ENCODE measurements around the gene ZNF536. TPM values are rescaled to one million over a fixed set of nuclear protein-coding genes. Genes with fewer than 3 reads are reported as not detected.
"Not testable (repeated sequence)": the region's sequence is repeated elsewhere in the genome, so short reads cannot be mapped to it uniquely, and the experiment has no call there.

ZNF536 gene
- total and polyA plus RNA-seq, 9 donors, result 1.9 to 7.0 (median 2.9) TPM

DNA sequence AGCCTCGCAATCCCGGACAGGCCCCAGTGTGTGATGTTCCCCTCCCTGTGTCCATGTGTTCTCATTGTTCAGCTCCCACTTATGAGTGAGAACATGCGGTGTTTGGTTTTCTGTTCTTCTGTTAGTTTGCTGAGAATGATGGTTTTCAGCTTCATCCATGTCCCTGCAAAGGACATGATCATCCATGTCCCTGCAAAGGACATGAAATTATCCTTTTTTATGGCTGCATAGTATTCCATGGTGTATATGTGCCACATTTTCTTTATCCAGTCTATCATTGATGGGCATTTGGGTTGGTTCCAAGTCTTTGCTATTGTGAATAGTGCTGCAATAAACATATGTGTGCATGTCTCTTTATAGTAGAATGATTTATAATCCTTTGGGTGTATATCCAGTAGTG is 26.4 kb downstream of the ZNF536 start:
- not testable (repeated sequence) for H3K9me3 ChIP-seq (replicated peaks; ENCODE audit: control insufficient read depth, low read depth, low read length); H3K4me1 ChIP-seq (ENCODE audit: control insufficient read depth, insufficient read depth, low read length); H3K27me3 ChIP-seq (ENCODE audit: control insufficient read depth, insufficient read depth, low read length); H3K27ac ChIP-seq (ENCODE audit: low read length); H3K4me3 ChIP-seq (ENCODE audit: low read length); H3K36me3 ChIP-seq (ENCODE audit: control insufficient read depth, insufficient read depth, low read length); DNase-seq
- WGBS (ENCODE audit: insufficient coverage), result no CpG with 5 or more reads among the region's 3 CpGs

- H3K4me1 ChIP-seq (ENCODE audit: control insufficient read depth, insufficient read depth, low read length), result peaks cover 7% of the 10 kb centered on the region
- no peaks in the 10 kb centered on the region for H3K9me3 ChIP-seq (replicated peaks; ENCODE audit: control insufficient read depth, low read depth, low read length)
- no peak overlapping the region for H3K27ac ChIP-seq (ENCODE audit: low read length)
- no peak for DNase-seq
- no peaks in the 10 kb centered on the region for H3K36me3 ChIP-seq (ENCODE audit: control insufficient read depth, insufficient read depth, low read length)
- WGBS (ENCODE audit: insufficient coverage), result 100% methylated on average over 2 of the region's 4 CpGs
- peaks cover 3% of the 10 kb centered on the region for H3K27me3 ChIP-seq (ENCODE audit: control insufficient read depth, insufficient read depth, low read length)
- no peak overlapping the region for H3K4me3 ChIP-seq (ENCODE audit: low read length)
These were observed 29.8 kb downstream of the ZNF536 start for GRCh38 chr19:30401956-30402355.

GRCh38 chr19:30402436-30403202 is 30.4 kb downstream of the ZNF536 start:
- peaks cover 7% of the 10 kb centered on the region for H3K4me1 ChIP-seq (ENCODE audit: control insufficient read depth, insufficient read depth, low read length)
- H3K9me3 ChIP-seq (replicated peaks; ENCODE audit: control insufficient read depth, low read depth, low read length), result no peaks in the 10 kb centered on the region
- peaks cover 3% of the 10 kb centered on the region for H3K27me3 ChIP-seq (ENCODE audit: control insufficient read depth, insufficient read depth, low read length)
- H3K4me3 ChIP-seq (ENCODE audit: low read length), result no peak overlapping the region
- 52% methylated on average over 5 of the region's 15 CpGs for WGBS (ENCODE audit: insufficient coverage)
- no peak overlapping the region for H3K27ac ChIP-seq (ENCODE audit: low read length)
- DNase-seq, result no peak
- no peaks in the 10 kb centered on the region for H3K36me3 ChIP-seq (ENCODE audit: control insufficient read depth, insufficient read depth, low read length)

- Histone ChIP-seq H3K4me3 (ENCODE audit: low read length) (no peak overlapping the region), H3K4me1 (ENCODE audit: control insufficient read depth, insufficient read depth, low read length) (peaks cover 7% of the 10 kb centered on the region), H3K27me3 (ENCODE audit: control insufficient read depth, insufficient read depth, low read length) (peaks cover 4% of the 10 kb centered on the region), H3K36me3 (ENCODE audit: control insufficient read depth, insufficient read depth, low read length) (no peaks in the 10 kb centered on the region), H3K27ac (ENCODE audit: low read length) (no peak overlapping the region), H3K9me3 (replicated peaks; ENCODE audit: control insufficient read depth, low read depth, low read length) (no peaks in the 10 kb centered on the region)
- peak; percentile 20 for DNase-seq
- 54% methylated on average over 3 of the region's 12 CpGs for WGBS (ENCODE audit: insufficient coverage)
These were observed 31.2 kb downstream of the ZNF536 start for GRCh38 chr19:30403203-30403985.

- H3K4me1 ChIP-seq (ENCODE audit: control insufficient read depth, insufficient read depth, low read length), result peaks cover 7% of the 10 kb centered on the region
- peaks cover 4% of the 10 kb centered on the region for H3K27me3 ChIP-seq (ENCODE audit: control insufficient read depth, insufficient read depth, low read length)
- H3K4me3 ChIP-seq (ENCODE audit: low read length), result no peak overlapping the region
- H3K9me3 ChIP-seq (replicated peaks; ENCODE audit: control insufficient read depth, low read depth, low read length), result no peaks in the 10 kb centered on the region
- 56% methylated on average over 12 of the region's 13 CpGs for WGBS (ENCODE audit: insufficient coverage)
- H3K27ac ChIP-seq (ENCODE audit: low read length), result no peak overlapping the region
- H3K36me3 ChIP-seq (ENCODE audit: control insufficient read depth, insufficient read depth, low read length), result no peaks in the 10 kb centered on the region
- DNase-seq, result peak; percentile 16
These were observed 34.3 kb downstream of the ZNF536 start for GRCh38 chr19:30406220-30407067.

- H3K27me3 ChIP-seq (ENCODE audit: control insufficient read depth, insufficient read depth, low read length), result peaks cover 4% of the 10 kb centered on the region
- no peak overlapping the region for H3K27ac ChIP-seq (ENCODE audit: low read length)
- H3K4me3 ChIP-seq (ENCODE audit: low read length), result no peak overlapping the region
- no peaks in the 10 kb centered on the region for H3K36me3 ChIP-seq (ENCODE audit: control insufficient read depth, insufficient read depth, low read length)
- WGBS (ENCODE audit: insufficient coverage), result 65% methylated on average over 2 of the region's 8 CpGs
- no peak for DNase-seq
- no peaks in the 10 kb centered on the region for H3K9me3 ChIP-seq (replicated peaks; ENCODE audit: control insufficient read depth, low read depth, low read length)
- peaks cover 7% of the 10 kb centered on the region for H3K4me1 ChIP-seq (ENCODE audit: control insufficient read depth, insufficient read depth, low read length)
These were observed 35.0 kb downstream of the ZNF536 start for GRCh38 chr19:30407068-30407709.

DNA sequence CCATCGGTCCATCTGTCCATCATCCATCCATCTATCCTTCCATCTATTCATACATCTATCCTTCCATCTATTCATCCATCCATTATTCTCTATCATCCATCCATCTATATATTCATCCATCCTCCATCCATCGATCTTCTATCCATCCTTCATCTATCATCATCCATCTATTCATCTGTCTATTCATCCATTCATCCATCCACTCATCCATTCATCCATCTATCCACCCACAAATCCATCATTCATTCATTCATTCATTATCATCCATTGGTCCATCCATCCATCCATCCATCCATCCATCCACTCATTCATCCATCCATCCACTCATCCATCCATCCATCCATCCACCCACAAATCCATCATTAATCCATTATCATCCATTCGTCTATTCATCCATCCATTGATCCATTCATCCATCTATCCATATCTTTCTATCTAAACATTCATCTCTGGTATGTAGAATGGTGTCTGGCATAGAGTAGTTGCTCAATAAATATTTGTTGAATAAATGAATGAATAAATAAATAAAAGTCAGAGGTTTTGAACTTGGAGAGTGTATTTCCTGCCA is 36.6 kb downstream of the ZNF536 start:
- no peak for DNase-seq
- H3K4me3 ChIP-seq (ENCODE audit: low read length), result no peak overlapping the region
- H3K9me3 ChIP-seq (replicated peaks; ENCODE audit: control insufficient read depth, low read depth, low read length), result no peaks in the 10 kb centered on the region
- WGBS (ENCODE audit: insufficient coverage), result 85% methylated on average over 2 of the region's 3 CpGs
- no peaks in the 10 kb centered on the region for H3K36me3 ChIP-seq (ENCODE audit: control insufficient read depth, insufficient read depth, low read length)
- no peak overlapping the region for H3K27ac ChIP-seq (ENCODE audit: low read length)
- peaks cover 4% of the 10 kb centered on the region for H3K27me3 ChIP-seq (ENCODE audit: control insufficient read depth, insufficient read depth, low read length)
- H3K4me1 ChIP-seq (ENCODE audit: control insufficient read depth, insufficient read depth, low read length), result peaks cover 4% of the 10 kb centered on the region

- Histone ChIP-seq H3K4me3 (ENCODE audit: low read length) (no peak overlapping the region), H3K9me3 (replicated peaks; ENCODE audit: control insufficient read depth, low read depth, low read length) (no peaks in the 10 kb centered on the region), H3K27me3 (ENCODE audit: control insufficient read depth, insufficient read depth, low read length) (peaks cover 4% of the 10 kb centered on the region), H3K36me3 (ENCODE audit: control insufficient read depth, insufficient read depth, low read length) (no peaks in the 10 kb centered on the region), H3K27ac (ENCODE audit: low read length) (no peak overlapping the region), H3K4me1 (ENCODE audit: control insufficient read depth, insufficient read depth, low read length) (no peaks in the 10 kb centered on the region)
- no CpG with 5 or more reads among the region's 1 CpG for WGBS (ENCODE audit: insufficient coverage)
- DNase-seq, result no peak
These were observed 39.5 kb downstream of the ZNF536 start for GRCh38 chr19:30411714-30412113.

GRCh38 chr19:30416375-30416774 is 44.2 kb downstream of the ZNF536 start:
- H3K27me3 ChIP-seq (ENCODE audit: control insufficient read depth, insufficient read depth, low read length), result peaks cover 2% of the 10 kb centered on the region
- WGBS (ENCODE audit: insufficient coverage), result no CpG with 5 or more reads among the region's 2 CpGs

More at GRCh38 chr19:30416375-30416774, 44.2 kb downstream of the ZNF536 start:
- H3K36me3 ChIP-seq (ENCODE audit: control insufficient read depth, insufficient read depth, low read length), result no peaks in the 10 kb centered on the region
- no peak overlapping the region for H3K4me3 ChIP-seq (ENCODE audit: low read length)
- no peaks in the 10 kb centered on the region for H3K9me3 ChIP-seq (replicated peaks; ENCODE audit: control insufficient read depth, low read depth, low read length)
- no peak overlapping the region for H3K27ac ChIP-seq (ENCODE audit: low read length)
- no peaks in the 10 kb centered on the region for H3K4me1 ChIP-seq (ENCODE audit: control insufficient read depth, insufficient read depth, low read length)
- no peak for DNase-seq
